Erythroblast (primary cell): ENCODE measurements around the gene NUCKS1.

Source experiments
- DNase-seq, 2 experiments: peaks; one replicate each; lab custom pipeline; 2025; lab: John Stamatoyannopoulos, UW
- GATA1 ChIP-seq: IDR thresholded peaks from 2 replicates; pipeline ENCODE4 v1.6.1; 2011; ENCODE audit warnings: low read depth, mild to moderate bottlenecking, control low read depth, low read length, moderate library complexity
- POLR2A ChIP-seq: IDR thresholded peaks from 2 replicates; pipeline ENCODE4 v1.6.1; 2011; ENCODE audit warnings: mild to moderate bottlenecking, low read length

NUCKS1 gene

GRCh38 chr1:205782627-205783432, 32.8 kb upstream of the NUCKS1 start:
- DNase-seq: no peak
- TF ChIP-seq GATA1 (no peak), POLR2A (no peak)

- TF ChIP-seq POLR2A: no peak
- no peak for TF ChIP-seq GATA1
- no peak for DNase-seq
These were observed 30.4 kb upstream of the NUCKS1 start for GRCh38 chr1:205780335-205780734.

DNA sequence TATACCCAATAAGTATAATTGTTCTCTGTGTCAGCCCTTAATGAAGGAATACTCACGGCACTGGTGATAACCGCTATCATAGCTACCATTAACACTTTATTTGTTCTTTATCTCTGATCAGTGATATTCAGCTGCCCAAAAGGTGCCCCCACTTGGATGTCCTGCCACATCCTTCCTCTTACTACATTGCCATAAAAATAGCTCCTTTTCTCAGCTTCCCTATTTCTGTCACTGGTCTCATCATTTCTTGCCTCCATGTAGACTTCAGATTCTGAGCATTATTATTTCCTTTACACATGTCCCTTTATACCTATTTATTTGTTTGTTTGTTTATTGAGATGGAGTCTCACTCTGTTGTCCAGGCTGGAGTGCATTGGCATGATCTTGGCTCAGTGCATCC, 28.0 kb upstream of the NUCKS1 start:
- TF ChIP-seq GATA1 (no peak), POLR2A (no peak)
- no peak for DNase-seq

DNA sequence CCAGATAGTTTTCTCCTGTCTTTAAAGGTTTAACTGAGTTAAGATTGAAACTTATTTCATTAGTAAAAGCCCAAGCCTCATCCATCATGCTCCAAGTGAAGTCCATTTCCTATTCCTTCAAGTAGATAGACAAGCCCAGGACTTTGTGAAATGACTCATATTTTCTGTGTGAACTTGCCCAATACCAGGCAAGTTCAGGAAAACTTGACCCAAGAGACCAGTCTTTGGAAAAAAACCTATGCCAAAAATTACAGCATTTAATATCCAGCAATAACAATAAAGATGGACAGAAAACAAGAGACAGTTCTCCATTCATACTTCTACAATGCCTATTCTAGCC, 25.7 kb upstream of the NUCKS1 start:
- DNase-seq: no peak
- no peak for TF ChIP-seq POLR2A
- no peak for TF ChIP-seq GATA1

DNA sequence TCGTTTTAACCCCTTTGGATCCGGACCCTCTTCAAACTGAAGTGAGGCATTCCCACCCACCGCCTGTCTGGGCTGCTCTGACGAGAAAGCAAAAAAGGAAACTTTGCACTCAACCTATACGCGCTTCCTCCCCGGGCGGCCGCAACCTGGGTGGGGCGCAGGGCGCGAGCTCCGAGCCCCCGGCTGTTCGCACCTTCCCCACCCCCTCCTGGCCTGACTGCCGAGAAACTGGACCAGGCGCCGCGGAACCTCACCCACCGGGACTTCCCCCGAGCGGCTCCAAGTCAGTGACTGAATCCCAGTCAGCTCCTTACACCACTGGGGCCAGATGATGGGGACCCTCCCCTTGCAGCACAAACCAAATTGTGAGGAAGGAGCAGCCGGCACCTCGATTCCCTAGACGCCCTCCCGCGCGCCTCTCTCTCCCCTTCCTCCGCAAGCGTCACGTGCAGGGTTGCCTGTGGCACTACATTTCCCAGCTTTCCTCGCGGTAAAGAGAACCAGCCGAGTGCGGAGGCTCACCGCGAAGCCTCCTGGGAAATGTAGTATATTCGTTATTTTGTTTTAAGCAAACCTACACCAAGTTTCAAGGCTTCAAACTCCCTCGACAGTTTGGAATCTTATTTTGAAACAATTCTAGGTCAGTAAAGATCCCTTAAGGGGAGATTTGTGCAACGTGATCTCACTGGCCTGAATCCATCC, 25.2 kb upstream of the NUCKS1 start, which contains the start of gene RAB29:
Gene RAB29, minus strand, starts transcription at position 468 of the 702 bp plus-strand sequence. CDS start 526 bp downstream, outside the sequence.
- peak; percentile 74 to 81 for DNase-seq
- no peak for TF ChIP-seq POLR2A
- no peak for TF ChIP-seq GATA1

DNA sequence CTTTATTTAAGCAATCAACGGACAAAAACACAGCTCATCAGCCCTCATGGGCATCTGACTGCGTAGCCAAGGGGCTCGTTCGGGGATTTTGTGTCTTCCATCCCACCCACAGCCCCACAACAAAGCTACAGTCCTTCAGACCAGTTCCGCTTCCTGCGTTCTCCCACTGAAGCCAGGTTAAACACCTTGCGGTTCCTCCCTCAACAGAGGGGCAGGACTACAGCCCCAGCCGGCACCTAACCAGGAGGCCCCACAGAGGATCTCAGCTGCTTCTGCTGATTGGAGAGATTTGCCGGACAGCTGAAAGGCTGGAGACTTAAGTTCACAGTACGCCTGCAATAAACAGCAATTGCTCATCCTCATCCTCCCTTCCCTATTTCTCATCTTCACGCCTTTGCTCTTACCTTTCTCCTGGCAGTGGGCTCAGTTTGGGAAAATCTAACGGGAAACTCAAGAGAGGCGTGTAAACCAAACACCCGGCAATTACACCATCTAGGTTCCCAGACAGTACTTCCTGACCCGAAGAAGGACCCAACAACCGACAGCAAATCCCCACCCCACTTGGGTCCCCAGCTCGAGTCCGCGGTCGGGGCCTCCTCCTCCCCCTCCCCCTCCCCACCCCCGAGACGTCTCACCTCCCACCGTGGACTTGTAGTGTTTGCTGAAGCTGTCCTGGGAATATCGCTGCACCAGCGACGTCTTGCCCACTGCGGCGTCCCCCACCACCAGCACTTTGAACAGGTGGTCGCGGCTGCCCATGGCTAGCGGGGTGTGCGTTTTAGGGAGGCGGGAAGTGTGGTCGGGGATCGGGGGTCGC, 24.4 kb upstream of the NUCKS1 start:
- TF ChIP-seq POLR2A: no peak
- no peak for TF ChIP-seq GATA1
- peak; percentile 21 to 32 for DNase-seq

DNA sequence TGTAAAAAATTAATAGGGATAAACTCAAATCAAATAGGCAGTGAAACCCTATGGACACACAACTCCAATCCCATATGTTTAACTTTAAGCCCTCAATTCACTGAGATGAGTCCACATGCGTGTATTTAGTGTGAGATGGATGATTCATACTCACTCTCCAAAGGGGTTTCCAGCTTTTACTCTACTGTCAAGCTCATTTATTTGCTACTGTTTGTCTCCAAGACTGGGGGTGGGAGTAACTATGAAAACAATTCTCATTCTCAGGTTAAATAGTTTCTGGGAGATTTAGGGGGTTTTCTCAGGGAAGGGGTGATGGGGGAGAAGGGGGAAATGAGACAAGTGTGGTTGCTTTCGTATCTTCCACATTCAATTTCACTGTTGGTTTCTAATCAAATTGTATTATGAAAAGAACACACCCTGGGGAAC, 22.6 kb upstream of the NUCKS1 start:
- TF ChIP-seq GATA1 (no peak), POLR2A (no peak)
- no peak for DNase-seq

DNA sequence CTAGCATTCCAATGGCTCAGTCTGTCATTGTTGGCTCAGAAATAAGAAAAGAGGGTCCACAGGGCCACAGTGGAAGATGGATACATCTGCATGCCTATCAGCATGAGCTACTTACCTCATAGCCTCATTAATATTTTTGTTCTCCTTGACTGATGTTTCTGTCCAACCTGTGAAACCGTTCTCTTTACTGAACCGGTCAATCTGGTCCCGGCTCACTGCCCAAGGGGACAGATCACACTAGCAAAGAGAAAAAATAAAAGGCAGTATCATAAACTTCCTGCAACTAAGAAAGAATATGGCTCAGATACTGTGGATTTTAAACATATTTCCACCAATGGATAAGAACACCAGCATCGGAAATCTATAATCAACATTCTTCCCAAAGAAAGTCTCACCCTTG, 20.6 kb upstream of the NUCKS1 start:
- TF ChIP-seq POLR2A (no peak), GATA1 (no peak)
- DNase-seq: no peak

DNA sequence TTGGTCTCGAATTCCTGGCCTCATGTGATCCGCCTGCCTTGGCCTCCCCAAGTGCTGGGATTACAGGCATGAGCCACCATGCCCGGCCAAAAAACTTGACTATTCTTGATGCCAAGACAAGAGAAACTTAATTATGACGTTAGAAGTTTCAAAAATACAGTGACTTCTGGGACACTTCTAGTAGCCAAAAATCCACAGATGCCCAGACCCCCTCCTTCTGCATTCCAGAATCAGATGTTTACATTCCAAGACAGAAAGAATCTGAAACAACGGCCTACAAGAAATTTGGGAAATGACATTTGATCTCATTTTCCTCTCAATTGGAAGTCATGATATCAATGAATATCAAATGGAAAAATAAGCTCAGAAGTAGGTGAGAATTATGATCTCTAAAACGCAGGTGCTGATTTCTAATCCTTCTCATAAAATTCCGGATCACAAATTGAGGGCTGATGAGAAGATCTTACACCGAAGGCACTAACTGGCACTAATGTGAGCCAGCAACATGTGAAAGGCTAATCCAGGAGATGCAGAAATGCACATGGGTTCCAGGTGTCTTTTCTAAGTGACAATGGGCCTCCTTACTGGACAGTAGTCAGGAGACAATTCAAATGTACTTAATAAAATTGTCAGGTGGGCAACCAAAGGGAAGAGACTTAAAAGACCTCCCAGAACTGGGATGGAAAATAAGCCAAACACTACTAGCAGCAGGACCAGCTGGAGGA, 19.8 kb upstream of the NUCKS1 start:
- TF ChIP-seq POLR2A (no peak), GATA1 (no peak)
- DNase-seq: no peak

GRCh38 chr1:205767248-205767647, 17.3 kb upstream of the NUCKS1 start:
- TF ChIP-seq POLR2A (no peak), GATA1 (no peak)
- no peak for DNase-seq

- no peak for DNase-seq
- TF ChIP-seq GATA1: no peak
- no peak for TF ChIP-seq POLR2A
These were observed 16.6 kb upstream of the NUCKS1 start for GRCh38 chr1:205766570-205766969.

- DNase-seq: no peak
- TF ChIP-seq POLR2A: no peak
These were observed 16.1 kb upstream of the NUCKS1 start for GRCh38 chr1:205766038-205766437.

- no peak for DNase-seq
- TF ChIP-seq POLR2A: no peak
- TF ChIP-seq GATA1: no peak
These were observed 14.6 kb upstream of the NUCKS1 start for GRCh38 chr1:205764578-205764977.

GRCh38 chr1:205763980-205764379, 14.0 kb upstream of the NUCKS1 start:
- no peak for DNase-seq
- TF ChIP-seq POLR2A (no peak), GATA1 (no peak)
